ENCODE results near the gene NYNRIN.

- no peak for TF ChIP-seq POLR2AphosphoS5 (IDR thresholded peaks at IDR 0.05; ENCODE audit: low read length)
- no peak for TF ChIP-seq CTCF (IDR thresholded peaks at IDR 0.05 in 2 of 3, conservative IDR thresholded peaks at IDR 0.05 in 1 of 3; ENCODE audit: control insufficient read depth in 2 of 3, extremely low read depth in 1 of 3, insufficient read depth in 1 of 3, low read depth in 3 of 3, low read length in 3 of 3)
- no peak for TF ChIP-seq SP1 (IDR thresholded peaks at IDR 0.05; ENCODE audit: low read depth, low read length)
- no peak for TF ChIP-seq NFIC (IDR thresholded peaks at IDR 0.05; ENCODE audit: low read depth, low read length)
- no peak for TF ChIP-seq YY1 (IDR thresholded peaks at IDR 0.05; ENCODE audit: low read depth, low read length)
- TF ChIP-seq NR2C2 (IDR thresholded peaks at IDR 0.05; ENCODE audit: borderline replicate concordance, control insufficient read depth, insufficient read length, low read depth): no peak
- no peak for TF ChIP-seq TAF1 (IDR thresholded peaks at IDR 0.05; ENCODE audit: borderline replicate concordance, low read depth, low read length)
- no peak for TF ChIP-seq RCOR1 (conservative IDR thresholded peaks at IDR 0.05; ENCODE audit: low read depth, low read length)
- TF ChIP-seq HDAC6 (IDR thresholded peaks at IDR 0.05; ENCODE audit: unreplicated experiment): no peak
- no peak for TF ChIP-seq CEBPZ (IDR thresholded peaks at IDR 0.05; ENCODE audit: low read depth, low read length)
These were observed 30.0 kb downstream of the NYNRIN start for GRCh38 chr14:24428628-24429394.
